OCI-LY7 (cell line): ENCODE results near the gene WWOX.
"Not testable (repeated sequence)": the region's sequence is repeated elsewhere in the genome, so short reads cannot be mapped to it uniquely, and the experiment has no call there.

ENCODE experiments used
- EZH2phosphoT487 ChIP-seq: fragments of 200-600 bp; sonication (generic); IDR thresholded peaks from 2 replicates; pipeline ENCODE4 v1.6.1; 2018; ENCODE audit warnings: low read depth, borderline replicate concordance, mild to moderate bottlenecking, mixed run types, antibody characterized with exemption, low read length, moderate library complexity, mixed read lengths
- TF ChIP-seq, protein P1 (sequence below): fragments of 200-600 bp; sonication (generic); conservative IDR thresholded peaks from 2 replicates; pipeline ENCODE4 v1.5.1; 2014; ENCODE audit warnings: mild to moderate bottlenecking, antibody characterized with exemption, low read length, moderate library complexity, mixed read lengths

- TF ChIP-seq, protein P1, sequence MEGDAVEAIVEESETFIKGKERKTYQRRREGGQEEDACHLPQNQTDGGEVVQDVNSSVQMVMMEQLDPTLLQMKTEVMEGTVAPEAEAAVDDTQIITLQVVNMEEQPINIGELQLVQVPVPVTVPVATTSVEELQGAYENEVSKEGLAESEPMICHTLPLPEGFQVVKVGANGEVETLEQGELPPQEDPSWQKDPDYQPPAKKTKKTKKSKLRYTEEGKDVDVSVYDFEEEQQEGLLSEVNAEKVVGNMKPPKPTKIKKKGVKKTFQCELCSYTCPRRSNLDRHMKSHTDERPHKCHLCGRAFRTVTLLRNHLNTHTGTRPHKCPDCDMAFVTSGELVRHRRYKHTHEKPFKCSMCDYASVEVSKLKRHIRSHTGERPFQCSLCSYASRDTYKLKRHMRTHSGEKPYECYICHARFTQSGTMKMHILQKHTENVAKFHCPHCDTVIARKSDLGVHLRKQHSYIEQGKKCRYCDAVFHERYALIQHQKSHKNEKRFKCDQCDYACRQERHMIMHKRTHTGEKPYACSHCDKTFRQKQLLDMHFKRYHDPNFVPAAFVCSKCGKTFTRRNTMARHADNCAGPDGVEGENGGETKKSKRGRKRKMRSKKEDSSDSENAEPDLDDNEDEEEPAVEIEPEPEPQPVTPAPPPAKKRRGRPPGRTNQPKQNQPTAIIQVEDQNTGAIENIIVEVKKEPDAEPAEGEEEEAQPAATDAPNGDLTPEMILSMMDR: not testable (repeated sequence)
- TF ChIP-seq EZH2phosphoT487: not testable (repeated sequence)
These were observed 1161.4 kb downstream of the WWOX start for GRCh38 chr16:79260890-79261289.
